Neural crest cell (in vitro differentiated cells): Measurements from ENCODE around the gene OGFR. TPM values are rescaled to one million over a fixed set of nuclear protein-coding genes. Genes with fewer than 3 reads are reported as not detected.
A peak's percentile ranks its signal among the peaks of the same experiment; 100 is the strongest.

ENCODE experiments used
- DNase-seq: peaks from one replicate; pipeline ENCODE4 v3.0.0; 2021; ENCODE audit warnings: low read depth, mixed read lengths, low spot score
- H3K27ac Mint-ChIP-seq: one replicate; pipeline ENCODE4 v1.8.0; 2021; ENCODE audit warnings: mild to moderate bottlenecking, mixed read lengths; ENCODE audit not compliant: unreplicated experiment
- H3K27me3 Mint-ChIP-seq: 2 replicates; pipeline ENCODE4 v1.8.0; 2021; ENCODE audit warnings: low read depth, mild to moderate bottlenecking, mixed read lengths
- H3K36me3 Mint-ChIP-seq: 2 replicates; pipeline ENCODE4 v1.8.0; 2021; ENCODE audit warnings: low read depth, mild to moderate bottlenecking, mixed read lengths
- H3K4me1 Mint-ChIP-seq: 2 replicates; pipeline ENCODE4 v1.8.0; 2021; ENCODE audit warnings: mixed read lengths
- H3K4me3 Mint-ChIP-seq: one replicate; pipeline ENCODE4 v1.8.0; 2021; ENCODE audit warnings: mild to moderate bottlenecking, mixed read lengths
- H3K9me3 Mint-ChIP-seq: 2 replicates; pipeline ENCODE4 v1.8.0; 2021; ENCODE audit warnings: mixed read lengths
- CTCF ChIP-seq: fragments of 200-600 bp; sonication (generic); conservative IDR thresholded peaks from 2 replicates; pipeline ENCODE4 v1.5.0; 2021; ENCODE audit warnings: antibody characterized with exemption, mild to moderate bottlenecking
- total RNA-seq: library from RNA; stranded (reverse); gene quantifications from 2 replicates; pipeline ENCODE4 v1.2.1, GENCODE V29; 2021

The OGFR gene
- total RNA-seq, 1 donor from 2014 or later, result 36.7 TPM

DNA sequence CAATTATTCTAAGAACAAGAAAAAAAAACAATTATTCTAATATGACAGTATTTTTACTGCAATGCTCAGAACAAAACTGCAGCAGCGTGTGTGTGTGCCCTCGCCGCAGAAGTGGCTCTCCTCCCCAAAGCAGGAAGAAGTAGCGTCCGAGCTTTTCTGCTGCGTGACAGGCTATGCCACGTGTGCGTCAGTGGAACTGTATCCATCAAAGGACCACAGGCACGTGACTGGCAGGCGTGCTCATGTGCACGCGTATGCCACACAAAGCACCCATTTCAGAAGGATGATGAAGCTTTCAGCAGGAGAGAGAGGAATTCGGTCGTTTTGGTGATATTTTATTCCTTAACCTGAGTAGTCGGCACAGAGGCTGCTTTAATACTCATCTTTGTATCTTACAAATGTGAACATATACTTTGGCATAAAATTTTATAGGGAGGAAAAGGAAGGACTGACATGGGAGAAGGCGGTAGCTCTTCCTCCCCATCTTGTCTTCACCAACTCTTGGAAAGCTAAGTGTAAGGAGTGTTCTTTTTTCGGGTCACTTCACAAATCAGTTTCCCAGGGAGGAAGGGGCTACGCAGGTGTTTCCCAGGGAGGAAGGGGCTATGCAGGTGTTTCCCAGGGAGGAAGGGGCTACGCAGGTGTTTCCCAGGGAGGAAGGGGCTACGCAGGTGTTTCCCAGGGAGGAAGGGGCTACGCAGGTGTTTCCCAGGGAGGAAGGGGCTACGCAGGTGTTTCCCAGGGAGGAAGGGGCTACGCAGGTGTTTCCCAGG is 53.6 kb downstream of the OGFR start:
- no peak for TF ChIP-seq CTCF
- DNase-seq, result no peak
- Mint-ChIP-seq H3K27me3 (peaks cover 13% of the 10 kb centered on the region), H3K4me3 (peak overlapping the region; percentile 52), H3K9me3 (no peaks in the 10 kb centered on the region), H3K4me1 (peaks cover 22% of the 10 kb centered on the region), H3K36me3 (peaks cover 6% of the 10 kb centered on the region), H3K27ac (no peak overlapping the region)

DNA sequence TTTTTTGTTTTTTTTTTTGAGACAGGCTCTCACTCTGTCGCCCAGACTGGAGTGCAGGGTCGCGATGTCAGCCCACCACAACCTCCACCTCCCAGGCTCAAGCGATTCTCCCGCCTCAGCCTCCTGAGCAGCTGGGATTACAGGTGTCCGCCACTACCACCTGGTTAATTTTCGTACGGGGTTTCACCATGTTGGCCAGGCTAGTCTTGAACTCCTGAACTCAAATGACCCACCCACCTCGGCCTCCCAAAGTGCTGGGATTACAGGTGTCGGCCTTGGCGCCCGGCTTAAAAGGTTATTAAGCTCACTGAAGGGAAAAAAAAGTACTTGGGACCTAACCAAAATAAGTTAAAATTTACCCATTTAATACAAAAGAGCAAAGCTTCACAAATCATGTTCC is 55.1 kb downstream of the OGFR start:
- peak overlapping the region; percentile 75 for H3K4me3 Mint-ChIP-seq
- H3K36me3 Mint-ChIP-seq, result peaks cover 5% of the 10 kb centered on the region
- no peak for DNase-seq
- H3K27me3 Mint-ChIP-seq, result peaks cover 13% of the 10 kb centered on the region
- H3K27ac Mint-ChIP-seq, result no peak overlapping the region
- TF ChIP-seq CTCF, result no peak
- no peaks in the 10 kb centered on the region for H3K9me3 Mint-ChIP-seq
- peaks cover 22% of the 10 kb centered on the region for H3K4me1 Mint-ChIP-seq

DNA sequence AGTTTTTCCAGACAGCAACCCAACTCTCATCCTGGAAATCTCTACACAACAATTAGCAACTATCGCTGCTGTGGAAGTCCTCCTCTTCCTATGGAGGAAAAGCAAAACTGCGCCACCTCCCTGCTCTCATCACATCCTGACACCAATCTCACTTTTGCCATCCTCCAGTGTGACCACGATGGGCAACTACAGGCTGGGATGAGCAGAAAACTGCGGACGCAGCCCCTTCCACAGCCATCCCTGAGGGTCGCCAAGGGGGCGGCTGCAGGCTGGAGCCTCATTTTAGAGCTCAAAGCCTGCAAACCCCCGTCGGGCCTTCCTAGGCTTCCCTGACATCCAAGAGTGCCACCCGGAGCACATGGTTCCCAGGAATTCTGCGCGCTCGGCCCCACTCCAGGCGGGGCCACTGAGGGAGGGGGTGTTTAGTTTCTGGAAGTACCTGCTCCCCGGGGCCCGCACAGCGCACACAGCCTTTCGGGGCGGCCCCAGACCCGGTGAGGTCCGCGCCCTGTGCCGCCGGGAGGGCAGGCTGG is 55.8 kb downstream of the OGFR start:
- Mint-ChIP-seq H3K4me3 (peak overlapping the region; percentile 75), H3K9me3 (no peaks in the 10 kb centered on the region), H3K36me3 (peaks cover 4% of the 10 kb centered on the region), H3K27ac (peak overlapping the region; percentile 75), H3K27me3 (peaks cover 13% of the 10 kb centered on the region), H3K4me1 (peaks cover 22% of the 10 kb centered on the region)
- TF ChIP-seq CTCF, result no peak
- DNase-seq, result no peak

DNA sequence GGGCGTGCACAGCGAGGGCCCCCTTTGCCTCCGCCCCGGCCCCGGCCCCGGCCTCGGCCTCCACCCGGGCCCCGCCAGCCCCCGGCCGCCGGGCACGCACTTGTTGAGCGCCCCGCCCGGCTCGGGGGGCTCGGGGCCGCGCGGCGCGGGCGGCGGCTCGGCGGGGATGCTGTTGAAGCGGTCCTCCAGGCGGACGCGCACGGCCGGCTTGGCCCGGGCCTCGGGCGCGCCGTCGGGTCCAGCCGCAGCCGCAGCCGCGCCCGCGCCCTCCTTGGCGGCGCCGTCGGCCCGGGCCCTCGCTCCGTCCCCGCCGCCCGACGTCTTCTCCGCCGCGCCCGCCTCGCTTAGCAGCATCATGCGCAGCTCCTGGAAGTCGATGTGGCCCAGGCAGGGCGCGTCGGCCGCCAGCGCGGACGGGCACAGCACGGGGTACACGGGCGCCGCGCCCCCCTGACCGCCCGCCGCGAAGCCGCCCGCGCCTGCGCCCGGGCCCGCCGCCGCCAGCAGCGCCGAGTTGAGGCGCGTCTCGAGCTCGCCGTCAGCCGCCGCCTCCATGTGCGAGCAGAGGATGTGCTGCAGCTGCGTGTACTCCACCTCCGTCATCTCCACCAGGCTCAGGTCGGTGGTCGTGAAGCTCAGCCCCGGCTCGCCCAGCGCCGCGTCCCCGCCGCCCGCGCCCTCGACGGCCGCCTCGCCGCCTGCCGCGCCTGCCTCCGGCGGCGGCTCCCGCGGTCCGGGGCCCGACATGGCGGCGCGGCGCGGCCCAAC is 56.5 kb downstream of the OGFR start:
- H3K27ac Mint-ChIP-seq, result no peak overlapping the region
- DNase-seq, result no peak
- no peak overlapping the region for H3K4me3 Mint-ChIP-seq
- H3K9me3 Mint-ChIP-seq, result no peaks in the 10 kb centered on the region
- peaks cover 22% of the 10 kb centered on the region for H3K4me1 Mint-ChIP-seq
- peaks cover 4% of the 10 kb centered on the region for H3K36me3 Mint-ChIP-seq
- H3K27me3 Mint-ChIP-seq, result peaks cover 13% of the 10 kb centered on the region
- TF ChIP-seq CTCF, result no peak

- no peak within 1 kb of the TSS for H3K27ac Mint-ChIP-seq
- peaks cover 13% of the 10 kb centered on the region for H3K27me3 Mint-ChIP-seq
- peaks cover 22% of the 10 kb centered on the region for H3K4me1 Mint-ChIP-seq
- no peak for TF ChIP-seq CTCF
- H3K36me3 Mint-ChIP-seq, result peaks cover 3% of the 10 kb centered on the region
- H3K9me3 Mint-ChIP-seq, result no peaks in the 10 kb centered on the region
- peak; percentile 95 for DNase-seq
- peak within 1 kb of the TSS; percentile 78 for H3K4me3 Mint-ChIP-seq
Observed at GRCh38 chr20:62861726-62862336, 57.2 kb downstream of the OGFR start, which contains the start of gene TCFL5. Gene TCFL5 (minus strand): TSS chr20:62861822. CDS start chr20:62861670, 152 bp downstream.
